AG04449 (cell line): ENCODE measurements around the gene ALDH5A1.

Experiments
- CTCF ChIA-PET: fragments of 350-600 bp; formaldehyde crosslinking; extraction: SDS; loops from one replicate; lab custom pipeline; 2021; ENCODE audit warnings: antibody characterized with exemption; lab: Yijun Ruan, JAX
- POLR2A ChIA-PET: fragments of 400-600, 350-600 bp; formaldehyde crosslinking; extraction: SDS; loops from one replicate; lab custom pipeline; 2020; ENCODE audit warnings: antibody characterized with exemption, inconsistent platforms; lab: Yijun Ruan, JAX
- DNase-seq: peaks from one replicate; pipeline ENCODE4 v3.0.0-alpha.2; 2010; ENCODE audit warnings: low read depth, low spot score
- H3K4me3 ChIP-seq: 2 replicates; pipeline ENCODE4 v1.5.1; 2011; ENCODE audit warnings: low read depth, mild to moderate bottlenecking, control low read depth, low read length
- TF ChIP-seq, protein P1 (sequence below): IDR thresholded peaks from one replicate; pipeline ENCODE4 v1.5.1; 2011; ENCODE audit warnings: mild to moderate bottlenecking, moderate library complexity, low read length, control low read depth, inconsistent platforms; ENCODE audit not compliant: insufficient read depth; ENCODE audit errors: missing control alignments

ALDH5A1 gene

DNA sequence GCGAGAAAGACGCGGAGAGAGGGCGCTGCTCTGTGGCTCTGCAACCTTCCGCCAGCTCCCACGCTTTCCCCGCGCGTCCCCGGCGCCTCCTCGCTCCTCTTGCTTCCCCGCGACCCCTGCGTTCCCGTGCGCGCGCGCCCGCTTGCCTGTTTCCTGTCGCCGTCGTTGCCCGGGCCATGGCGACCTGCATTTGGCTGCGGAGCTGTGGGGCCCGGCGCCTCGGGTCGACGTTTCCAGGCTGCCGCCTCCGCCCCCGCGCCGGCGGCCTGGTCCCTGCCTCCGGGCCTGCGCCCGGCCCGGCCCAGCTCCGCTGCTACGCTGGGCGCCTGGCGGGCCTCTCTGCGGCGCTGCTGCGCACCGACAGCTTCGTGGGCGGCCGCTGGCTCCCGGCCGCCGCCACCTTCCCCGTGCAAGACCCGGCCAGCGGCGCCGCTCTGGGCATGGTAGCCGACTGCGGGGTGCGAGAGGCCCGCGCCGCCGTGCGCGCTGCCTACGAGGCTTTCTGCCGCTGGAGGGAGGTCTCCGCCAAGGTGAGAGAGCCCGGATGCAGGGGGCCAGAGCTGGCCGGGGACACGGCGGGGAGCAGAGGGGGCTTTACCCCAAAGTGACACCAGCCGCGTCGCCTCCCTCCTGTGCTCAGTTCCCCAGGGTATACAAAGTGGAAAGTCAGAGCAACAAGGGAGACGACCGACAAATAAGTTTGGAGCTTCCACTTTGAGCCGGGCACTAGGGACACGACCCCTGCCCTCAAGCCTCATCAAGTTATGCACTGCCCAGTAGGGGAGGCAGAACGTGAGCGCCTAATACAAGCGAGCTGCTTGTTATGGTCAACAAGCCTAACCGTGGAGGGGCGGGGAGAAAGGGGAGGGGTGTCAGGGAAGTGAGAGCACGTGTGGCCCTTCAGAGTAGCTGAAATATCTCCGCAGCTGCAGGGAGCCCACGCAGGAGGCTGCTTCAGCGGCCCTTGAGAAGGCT, at the start of gene ALDH5A1:
Gene ALDH5A1, plus strand, starts transcription at position 149 of the 975 bp plus-strand sequence. Its CDS starts 28 bp downstream, at position 177.
- DNase-seq, result no peak
- TF ChIP-seq, protein P1, sequence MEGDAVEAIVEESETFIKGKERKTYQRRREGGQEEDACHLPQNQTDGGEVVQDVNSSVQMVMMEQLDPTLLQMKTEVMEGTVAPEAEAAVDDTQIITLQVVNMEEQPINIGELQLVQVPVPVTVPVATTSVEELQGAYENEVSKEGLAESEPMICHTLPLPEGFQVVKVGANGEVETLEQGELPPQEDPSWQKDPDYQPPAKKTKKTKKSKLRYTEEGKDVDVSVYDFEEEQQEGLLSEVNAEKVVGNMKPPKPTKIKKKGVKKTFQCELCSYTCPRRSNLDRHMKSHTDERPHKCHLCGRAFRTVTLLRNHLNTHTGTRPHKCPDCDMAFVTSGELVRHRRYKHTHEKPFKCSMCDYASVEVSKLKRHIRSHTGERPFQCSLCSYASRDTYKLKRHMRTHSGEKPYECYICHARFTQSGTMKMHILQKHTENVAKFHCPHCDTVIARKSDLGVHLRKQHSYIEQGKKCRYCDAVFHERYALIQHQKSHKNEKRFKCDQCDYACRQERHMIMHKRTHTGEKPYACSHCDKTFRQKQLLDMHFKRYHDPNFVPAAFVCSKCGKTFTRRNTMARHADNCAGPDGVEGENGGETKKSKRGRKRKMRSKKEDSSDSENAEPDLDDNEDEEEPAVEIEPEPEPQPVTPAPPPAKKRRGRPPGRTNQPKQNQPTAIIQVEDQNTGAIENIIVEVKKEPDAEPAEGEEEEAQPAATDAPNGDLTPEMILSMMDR, result peak; percentile 34
- peak within 1 kb of the TSS; percentile 61 for H3K4me3 ChIP-seq
- CTCF ChIA-PET, result interaction anchor here (0.6 to 2.2 kb wide), 10 partner anchors 9 to 271 kb away, joined by 3 to 7 read pairs (median 3); partner anchors contain the start of genes ACOT13 and TDP2
- POLR2A ChIA-PET, result interaction anchor here (0.7 kb wide), 1 partner anchor 210 kb away, joined by 3 read pairs; no protein-coding TSS in a partner anchor

GRCh38 chr6:24445704-24446103, 49.1 kb upstream of the ALDH5A1 start:
- TF ChIP-seq, protein P1, result no peak
- no peak for DNase-seq
- no peak overlapping the region for H3K4me3 ChIP-seq
- POLR2A ChIA-PET, result no interaction called here
- CTCF ChIA-PET, result interaction anchor here (1.2 kb wide), 1 partner anchor 13 kb away, joined by 3 read pairs; no protein-coding TSS in a partner anchor

GRCh38 chr6:24446670-24447069, 48.1 kb upstream of the ALDH5A1 start:
- POLR2A ChIA-PET, result no interaction called here
- CTCF ChIA-PET, result interaction anchor here (1.2 kb wide), 1 partner anchor 14 kb away, joined by 3 read pairs; no protein-coding TSS in a partner anchor
- DNase-seq, result no peak
- TF ChIP-seq, protein P1, result no peak
- H3K4me3 ChIP-seq, result no peak overlapping the region

DNA sequence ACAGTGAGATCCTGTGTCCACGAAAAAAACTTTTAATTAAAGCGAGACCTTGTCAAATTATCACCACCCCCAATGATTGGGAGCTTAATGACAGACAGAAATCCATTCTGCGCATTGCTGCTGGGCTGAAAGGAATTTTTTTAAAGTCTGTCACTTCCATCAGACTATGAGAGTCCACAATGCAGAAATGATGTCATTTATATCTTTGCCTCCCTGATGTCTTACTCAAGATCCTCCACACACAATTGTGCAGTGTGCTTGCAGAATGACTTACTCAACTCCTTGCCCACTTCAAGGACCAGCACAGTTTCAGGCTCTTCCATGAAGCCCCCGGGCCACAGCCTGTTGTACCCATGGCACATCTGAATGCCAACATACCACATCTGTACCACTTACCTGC, 46.4 kb upstream of the ALDH5A1 start:
- TF ChIP-seq, protein P1, result no peak
- ChIA-PET POLR2A (no interaction called here), CTCF (no interaction called here)
- no peak overlapping the region for H3K4me3 ChIP-seq
- no peak for DNase-seq

GRCh38 chr6:24448828-24449525, 45.8 kb upstream of the ALDH5A1 start:
- TF ChIP-seq, protein P1, result no peak
- ChIA-PET POLR2A (no interaction called here), CTCF (no interaction called here)
- no peak overlapping the region for H3K4me3 ChIP-seq
- no peak for DNase-seq
